Activated naive CD8-positive, alpha-beta T cell (primary cell): ENCODE measurements around the gene GRM8.
"Not testable (repeated sequence)": the region's sequence is repeated elsewhere in the genome, so short reads cannot be mapped to it uniquely, and the experiment has no call there.

Source experiments
- H3K27ac Mint-ChIP-seq: one replicate; pipeline ENCODE4 v1.8.0; 2021; ENCODE audit warnings: mixed read lengths
- H3K27me3 Mint-ChIP-seq: one replicate; pipeline ENCODE4 v1.8.0; 2021; ENCODE audit warnings: mixed read lengths
- H3K36me3 Mint-ChIP-seq: one replicate; pipeline ENCODE4 v1.8.0; 2021; ENCODE audit warnings: mixed read lengths
- H3K4me1 Mint-ChIP-seq: one replicate; pipeline ENCODE4 v1.8.0; 2021; ENCODE audit warnings: low read depth, mixed read lengths
- H3K4me3 Mint-ChIP-seq: one replicate; pipeline ENCODE4 v1.8.0; 2021; ENCODE audit warnings: mild to moderate bottlenecking, mixed read lengths
- H3K9me3 Mint-ChIP-seq: one replicate; pipeline ENCODE4 v1.8.0; 2021; ENCODE audit warnings: low read depth, mixed read lengths

The GRM8 gene

DNA sequence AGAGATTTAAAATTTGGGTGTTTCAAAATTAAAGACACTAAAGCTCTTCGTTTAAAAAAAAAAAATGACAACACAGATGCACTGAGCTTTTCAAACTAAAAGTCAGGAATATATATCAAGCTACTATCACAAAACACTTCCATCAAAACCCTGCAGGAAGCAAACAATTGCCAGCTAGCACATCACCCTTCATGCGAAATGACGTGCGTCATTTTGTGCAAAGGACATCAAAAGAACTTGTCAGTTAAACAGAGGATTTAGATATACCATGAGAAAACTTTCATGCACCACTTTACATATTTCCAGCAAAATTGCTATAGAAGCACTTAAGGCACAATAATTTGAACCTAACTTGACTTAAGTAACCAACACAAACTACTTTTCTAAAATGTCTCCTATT is 264.7 kb downstream of the GRM8 start:
- Mint-ChIP-seq H3K9me3 (no peaks in the 10 kb centered on the region), H3K4me3 (no peak overlapping the region), H3K36me3 (no peaks in the 10 kb centered on the region), H3K27me3 (peaks cover 3% of the 10 kb centered on the region), H3K27ac (no peak overlapping the region), H3K4me1 (no peaks in the 10 kb centered on the region)

DNA sequence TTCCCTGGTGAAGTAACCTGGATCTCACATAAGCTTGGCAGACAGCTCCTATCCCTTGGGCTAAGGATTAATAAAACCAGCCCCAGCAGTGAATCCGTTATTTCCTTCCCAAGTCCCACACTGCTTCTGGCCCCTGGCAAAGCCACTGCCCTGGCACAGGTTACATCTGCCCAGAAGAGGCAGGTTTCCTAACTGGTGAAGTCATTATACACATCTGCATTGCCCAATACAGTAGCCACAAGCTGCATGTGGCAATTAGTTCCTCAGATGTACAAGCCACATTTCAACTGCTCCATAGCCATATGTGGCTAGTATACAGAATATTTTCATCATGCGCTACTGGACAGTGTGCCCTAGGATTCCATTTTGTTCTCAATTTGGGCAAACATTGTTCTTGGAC is 273.0 kb downstream of the GRM8 start:
- Mint-ChIP-seq H3K36me3 (no peaks in the 10 kb centered on the region), H3K4me1 (no peaks in the 10 kb centered on the region), H3K4me3 (no peak overlapping the region), H3K27ac (no peak overlapping the region), H3K9me3 (no peaks in the 10 kb centered on the region), H3K27me3 (peaks cover 6% of the 10 kb centered on the region)

DNA sequence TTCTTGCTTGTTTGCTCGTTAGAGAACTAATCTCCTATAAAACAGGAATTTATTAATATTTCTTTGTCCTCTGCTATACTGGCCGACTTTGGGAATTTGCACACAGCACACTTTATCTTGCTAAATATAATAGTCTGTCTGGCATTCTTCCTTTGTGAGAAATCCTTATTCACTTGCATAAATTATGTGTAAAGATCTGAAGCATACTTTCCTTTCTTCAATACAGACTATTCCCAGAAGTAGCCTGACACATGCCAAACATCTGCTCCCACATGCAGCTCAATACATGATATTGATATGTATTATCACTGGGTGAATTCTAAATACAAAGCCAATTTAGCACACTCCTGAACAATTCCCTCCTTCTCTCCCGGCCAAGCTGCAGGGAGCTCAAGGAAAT is 273.9 kb downstream of the GRM8 start:
- no peak overlapping the region for H3K4me3 Mint-ChIP-seq
- H3K27ac Mint-ChIP-seq: no peak overlapping the region
- no peaks in the 10 kb centered on the region for H3K9me3 Mint-ChIP-seq
- no peaks in the 10 kb centered on the region for H3K36me3 Mint-ChIP-seq
- no peaks in the 10 kb centered on the region for H3K4me1 Mint-ChIP-seq
- peaks cover 7% of the 10 kb centered on the region for H3K27me3 Mint-ChIP-seq

DNA sequence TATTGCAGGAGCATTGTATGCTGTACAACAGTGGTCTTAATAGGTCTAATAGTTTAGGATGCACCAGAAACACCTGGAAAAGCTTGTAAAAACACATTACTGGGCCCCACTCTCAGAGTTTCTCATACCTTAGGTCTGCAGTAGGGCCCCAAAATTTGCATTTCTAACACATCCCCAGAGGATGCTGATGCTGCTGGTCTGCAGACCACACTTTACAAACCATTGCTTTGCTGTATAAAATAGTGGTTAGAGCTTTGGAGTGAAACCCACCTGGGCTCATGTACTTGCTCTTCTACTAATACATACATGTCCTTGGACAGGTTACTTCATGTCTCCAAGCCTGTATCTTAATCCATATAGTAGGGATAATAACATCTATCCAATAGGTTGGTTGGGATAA is 279.7 kb downstream of the GRM8 start:
- Mint-ChIP-seq H3K36me3 (no peaks in the 10 kb centered on the region), H3K27me3 (peaks cover 10% of the 10 kb centered on the region), H3K4me1 (no peaks in the 10 kb centered on the region), H3K9me3 (no peaks in the 10 kb centered on the region), H3K27ac (no peak overlapping the region), H3K4me3 (no peak overlapping the region)

DNA sequence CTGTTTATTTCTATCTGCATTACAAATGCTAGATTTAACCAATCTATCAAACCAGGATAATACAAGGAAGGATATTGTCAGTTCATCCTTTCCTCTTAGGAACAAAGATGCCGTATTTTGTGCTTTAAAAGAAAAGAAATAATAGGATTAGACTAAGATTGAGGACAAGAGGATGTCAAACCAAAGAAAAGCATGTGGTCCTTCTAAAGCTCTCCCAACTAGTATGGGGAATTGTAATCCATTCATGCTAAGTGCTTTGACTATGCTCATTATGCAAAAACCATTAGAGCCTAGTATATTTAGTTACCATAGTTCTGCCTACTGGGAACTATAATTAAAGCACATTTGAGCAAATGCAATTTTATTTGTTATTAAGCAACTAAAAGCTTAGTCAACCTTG is 280.2 kb downstream of the GRM8 start:
- H3K27ac Mint-ChIP-seq: no peak overlapping the region
- H3K4me1 Mint-ChIP-seq: no peaks in the 10 kb centered on the region
- no peaks in the 10 kb centered on the region for H3K36me3 Mint-ChIP-seq
- no peaks in the 10 kb centered on the region for H3K9me3 Mint-ChIP-seq
- peaks cover 10% of the 10 kb centered on the region for H3K27me3 Mint-ChIP-seq
- no peak overlapping the region for H3K4me3 Mint-ChIP-seq

DNA sequence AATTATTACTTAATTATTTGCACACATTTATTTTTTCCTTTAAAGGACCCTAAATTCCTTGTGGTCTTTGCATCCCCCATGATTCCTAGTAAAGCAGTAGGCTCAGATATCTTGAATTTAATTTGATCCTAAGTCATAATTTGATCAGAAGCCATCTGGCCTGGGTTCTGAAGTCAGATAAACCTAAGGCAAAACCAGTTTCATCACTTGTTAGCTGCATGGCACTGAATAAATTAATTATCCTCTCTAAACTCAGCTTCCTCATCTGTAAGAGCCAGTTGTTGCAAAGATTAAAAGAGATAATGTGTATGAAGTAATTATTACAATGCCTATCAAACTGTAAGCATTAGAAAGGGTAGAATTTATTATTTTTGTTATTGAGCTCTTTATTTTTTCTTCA is 293.1 kb downstream of the GRM8 start:
- H3K4me3 Mint-ChIP-seq: no peak overlapping the region
- H3K36me3 Mint-ChIP-seq: no peaks in the 10 kb centered on the region
- H3K27ac Mint-ChIP-seq: no peak overlapping the region
- H3K4me1 Mint-ChIP-seq: no peaks in the 10 kb centered on the region
- peaks cover 2% of the 10 kb centered on the region for H3K27me3 Mint-ChIP-seq
- no peaks in the 10 kb centered on the region for H3K9me3 Mint-ChIP-seq

DNA sequence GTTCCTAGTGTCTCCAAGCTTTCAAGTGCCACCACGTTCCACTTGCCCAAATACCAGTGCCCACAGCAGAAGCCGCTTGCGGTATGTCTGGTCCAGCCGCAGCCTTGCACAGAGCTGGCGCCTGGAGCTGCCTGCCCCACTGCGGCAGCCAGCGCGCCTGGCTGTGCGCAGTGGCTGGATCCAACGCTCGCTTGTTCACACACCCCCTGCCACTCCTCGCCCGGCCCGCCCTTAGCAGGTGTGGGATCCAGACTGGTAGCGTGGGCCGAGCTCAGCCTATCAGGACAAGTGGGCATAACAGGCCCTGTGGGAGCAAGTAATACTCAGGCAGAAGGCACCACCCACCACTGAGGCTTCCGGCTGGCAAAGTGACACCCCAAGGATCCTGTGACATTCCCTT is 294.4 kb downstream of the GRM8 start:
- Mint-ChIP-seq H3K4me3 (no peak overlapping the region), H3K36me3 (no peaks in the 10 kb centered on the region), H3K4me1 (no peaks in the 10 kb centered on the region), H3K27ac (no peak overlapping the region), H3K9me3 (no peaks in the 10 kb centered on the region), H3K27me3 (peaks cover 2% of the 10 kb centered on the region)

DNA sequence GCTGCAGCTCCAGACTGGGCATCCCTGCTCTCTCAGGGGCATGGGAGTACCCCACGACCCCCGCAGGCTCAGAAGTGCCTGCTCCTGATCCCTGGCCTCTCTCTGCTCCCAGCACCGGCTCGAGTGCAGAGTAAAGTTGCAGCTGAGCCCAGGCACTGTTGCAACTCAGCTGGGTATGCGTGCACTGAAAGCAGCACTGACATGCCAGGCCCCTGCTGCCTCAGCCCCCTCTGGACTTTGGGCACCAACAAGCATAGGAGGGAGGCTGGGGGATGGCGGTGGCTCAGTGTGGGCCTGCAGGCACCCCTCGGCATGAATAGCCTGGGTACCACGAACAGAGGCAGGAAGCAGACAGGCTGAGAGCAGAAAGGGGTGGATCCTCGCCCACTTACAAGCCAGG is 295.3 kb downstream of the GRM8 start:
- Mint-ChIP-seq H3K4me1 (no peaks in the 10 kb centered on the region), H3K9me3 (no peaks in the 10 kb centered on the region), H3K27ac (no peak overlapping the region), H3K27me3 (peaks cover 2% of the 10 kb centered on the region), H3K4me3 (no peak overlapping the region), H3K36me3 (no peaks in the 10 kb centered on the region)

DNA sequence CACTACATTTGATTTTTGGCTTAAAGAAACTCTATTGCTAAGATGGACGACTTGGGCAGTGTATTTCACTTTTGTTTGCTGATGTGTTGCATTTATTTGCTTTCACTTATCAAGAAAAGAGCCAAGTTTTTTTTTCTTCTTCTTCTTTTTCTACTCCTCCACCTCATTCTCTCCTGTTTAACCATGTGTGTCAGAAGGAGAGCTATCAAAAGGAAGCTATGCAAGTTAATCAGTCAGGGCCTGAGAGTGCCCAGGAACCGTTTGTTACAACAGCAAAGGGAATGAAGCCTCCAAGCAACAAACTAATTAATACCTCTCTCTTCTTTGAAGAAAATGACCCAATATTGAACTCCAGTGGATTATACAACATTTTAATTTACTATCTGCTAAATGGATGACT is 299.3 kb downstream of the GRM8 start:
- H3K4me1 Mint-ChIP-seq: no peaks in the 10 kb centered on the region
- no peaks in the 10 kb centered on the region for H3K36me3 Mint-ChIP-seq
- H3K9me3 Mint-ChIP-seq: no peaks in the 10 kb centered on the region
- H3K4me3 Mint-ChIP-seq: no peak overlapping the region
- no peak overlapping the region for H3K27ac Mint-ChIP-seq
- no peaks in the 10 kb centered on the region for H3K27me3 Mint-ChIP-seq

DNA sequence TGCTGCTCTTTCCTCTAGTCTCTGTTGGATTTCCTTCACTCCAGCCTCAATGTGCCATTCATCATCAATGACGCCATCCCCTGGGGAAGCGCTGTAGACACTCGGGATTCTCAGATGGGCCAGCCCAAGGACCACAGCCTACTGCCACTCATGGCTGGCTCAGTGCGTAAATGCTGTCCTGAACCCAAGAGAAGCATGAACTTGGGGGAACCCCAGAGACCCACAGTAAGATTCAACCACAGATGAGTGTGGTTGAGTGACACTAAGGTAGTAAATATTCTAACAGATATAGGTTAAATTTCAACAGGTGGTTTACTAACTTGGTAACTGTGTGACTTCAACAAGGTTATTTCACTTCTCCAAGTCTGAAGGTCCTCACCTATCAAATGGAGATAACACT is 304.1 kb downstream of the GRM8 start:
- no peak overlapping the region for H3K27ac Mint-ChIP-seq
- H3K4me3 Mint-ChIP-seq: no peak overlapping the region
- H3K4me1 Mint-ChIP-seq: no peaks in the 10 kb centered on the region
- peaks cover 5% of the 10 kb centered on the region for H3K27me3 Mint-ChIP-seq
- no peaks in the 10 kb centered on the region for H3K36me3 Mint-ChIP-seq
- H3K9me3 Mint-ChIP-seq: no peaks in the 10 kb centered on the region

DNA sequence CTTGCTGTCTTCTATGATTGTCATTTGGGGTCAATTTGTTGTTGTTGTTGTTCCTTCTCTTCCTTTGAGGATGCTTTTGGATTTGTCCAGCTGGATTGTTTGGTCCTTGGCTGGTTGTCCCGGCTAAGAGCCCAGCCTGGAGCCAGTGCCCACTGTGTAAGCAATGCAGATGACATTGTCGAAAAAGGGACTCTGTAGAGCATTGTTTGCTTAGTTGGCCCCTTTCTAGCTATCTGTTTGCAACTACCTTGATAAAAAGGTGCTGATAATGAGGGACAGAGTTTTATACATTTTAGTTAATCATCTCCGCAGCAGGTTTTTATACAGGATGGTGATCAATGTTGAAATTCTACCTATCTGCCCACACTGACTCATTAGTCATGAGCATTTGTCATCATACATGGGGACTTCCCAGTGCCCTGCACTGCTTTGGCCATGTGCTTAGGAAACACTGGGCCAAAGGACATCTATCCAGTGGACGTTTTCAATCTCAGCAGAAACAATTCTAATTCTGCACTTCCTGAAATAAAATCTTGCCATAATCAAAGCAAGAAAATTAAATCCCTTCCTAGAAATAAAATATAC is 311.9 kb downstream of the GRM8 start:
- Mint-ChIP-seq H3K4me3 (no peak overlapping the region), H3K27ac (no peak overlapping the region), H3K27me3 (peaks cover 5% of the 10 kb centered on the region), H3K9me3 (no peaks in the 10 kb centered on the region), H3K36me3 (no peaks in the 10 kb centered on the region), H3K4me1 (no peaks in the 10 kb centered on the region)

DNA sequence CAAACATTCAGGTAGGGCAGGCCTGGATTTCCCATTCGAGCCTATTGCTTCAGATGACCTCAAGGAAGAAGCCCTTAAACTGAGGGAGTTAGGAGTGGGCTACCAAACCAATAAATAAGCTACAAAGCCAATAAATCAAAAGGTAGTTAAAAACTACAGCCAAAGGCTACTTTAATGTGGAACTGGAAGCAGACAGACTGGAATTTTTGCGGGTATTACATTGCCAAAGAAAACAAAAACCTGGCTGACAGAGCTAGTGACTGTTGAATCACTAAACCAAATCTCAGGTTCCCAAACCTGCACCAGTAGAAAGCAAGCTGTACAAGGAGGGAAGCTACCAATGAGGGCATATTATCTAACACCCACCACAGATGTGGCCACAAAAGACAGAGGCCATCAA is 315.6 kb downstream of the GRM8 start:
- no peak overlapping the region for H3K27ac Mint-ChIP-seq
- no peaks in the 10 kb centered on the region for H3K4me1 Mint-ChIP-seq
- no peak overlapping the region for H3K4me3 Mint-ChIP-seq
- no peaks in the 10 kb centered on the region for H3K36me3 Mint-ChIP-seq
- H3K27me3 Mint-ChIP-seq: peaks cover 5% of the 10 kb centered on the region
- no peaks in the 10 kb centered on the region for H3K9me3 Mint-ChIP-seq

DNA sequence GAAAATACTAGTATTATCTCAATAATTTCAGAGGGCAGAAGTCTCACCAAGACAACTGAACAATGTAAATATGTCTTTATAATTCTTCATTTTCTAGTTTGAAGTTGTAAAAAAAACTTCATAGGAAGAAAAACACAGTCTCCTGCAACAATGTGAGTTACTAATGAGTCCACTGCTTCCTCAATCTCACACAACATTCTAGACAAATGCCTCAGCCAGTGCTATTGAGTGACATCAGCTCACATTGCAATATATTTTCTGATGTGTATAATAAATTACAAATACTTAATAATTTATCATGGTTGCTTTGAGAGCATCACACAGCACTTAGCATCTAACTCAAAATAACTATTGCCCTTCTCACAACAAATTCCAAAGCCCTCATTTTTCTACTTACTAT is 321.2 kb downstream of the GRM8 start:
- Mint-ChIP-seq H3K4me1 (no peaks in the 10 kb centered on the region), H3K27me3 (peaks cover 9% of the 10 kb centered on the region), H3K36me3 (no peaks in the 10 kb centered on the region), H3K27ac (no peak overlapping the region), H3K9me3 (no peaks in the 10 kb centered on the region), H3K4me3 (no peak overlapping the region)

DNA sequence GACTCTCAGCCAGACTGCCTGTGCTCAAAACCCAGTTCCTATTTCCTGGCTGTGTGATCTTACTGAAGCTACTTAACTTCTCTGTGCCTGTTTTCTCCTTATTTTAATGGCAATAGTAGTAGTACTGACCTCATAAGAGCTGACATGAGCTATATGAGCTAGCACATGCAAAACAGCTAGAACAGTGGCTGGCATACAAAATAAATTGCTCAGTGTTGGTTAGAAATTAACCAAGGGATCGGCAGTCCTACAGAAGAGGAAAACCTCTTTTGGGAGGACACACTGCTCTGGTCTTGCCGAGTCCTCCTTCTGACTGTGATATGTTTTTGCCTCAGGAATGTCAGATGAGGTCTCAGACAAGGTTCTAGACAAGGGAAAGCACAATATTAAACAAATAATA is 322.6 kb downstream of the GRM8 start:
- Mint-ChIP-seq H3K4me3 (no peak overlapping the region), H3K36me3 (no peaks in the 10 kb centered on the region), H3K27ac (no peak overlapping the region), H3K9me3 (no peaks in the 10 kb centered on the region), H3K27me3 (peaks cover 13% of the 10 kb centered on the region), H3K4me1 (no peaks in the 10 kb centered on the region)

DNA sequence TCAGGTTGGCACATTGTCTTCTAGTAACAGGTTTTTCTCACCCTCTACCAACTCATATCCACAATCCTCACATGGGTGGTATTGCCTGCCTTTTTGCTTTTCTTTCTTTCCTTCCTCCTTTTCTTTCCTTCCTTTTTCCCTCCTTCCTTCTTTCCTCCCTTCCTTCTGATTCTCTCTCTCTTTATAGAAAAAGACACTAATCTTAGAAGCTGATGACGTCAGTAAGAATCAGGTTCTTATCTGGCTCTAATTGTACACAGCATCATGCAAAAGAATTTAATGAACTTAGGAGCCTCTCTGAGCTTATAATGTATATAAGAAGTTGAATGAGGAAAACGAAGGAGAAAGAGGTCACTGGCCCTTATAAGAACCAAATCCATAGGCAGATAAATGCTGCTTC is 328.3 kb downstream of the GRM8 start:
- H3K27me3 Mint-ChIP-seq: peaks cover 19% of the 10 kb centered on the region
- H3K4me3 Mint-ChIP-seq: no peak overlapping the region
- no peaks in the 10 kb centered on the region for H3K36me3 Mint-ChIP-seq
- no peak overlapping the region for H3K27ac Mint-ChIP-seq
- H3K9me3 Mint-ChIP-seq: no peaks in the 10 kb centered on the region
- no peaks in the 10 kb centered on the region for H3K4me1 Mint-ChIP-seq

DNA sequence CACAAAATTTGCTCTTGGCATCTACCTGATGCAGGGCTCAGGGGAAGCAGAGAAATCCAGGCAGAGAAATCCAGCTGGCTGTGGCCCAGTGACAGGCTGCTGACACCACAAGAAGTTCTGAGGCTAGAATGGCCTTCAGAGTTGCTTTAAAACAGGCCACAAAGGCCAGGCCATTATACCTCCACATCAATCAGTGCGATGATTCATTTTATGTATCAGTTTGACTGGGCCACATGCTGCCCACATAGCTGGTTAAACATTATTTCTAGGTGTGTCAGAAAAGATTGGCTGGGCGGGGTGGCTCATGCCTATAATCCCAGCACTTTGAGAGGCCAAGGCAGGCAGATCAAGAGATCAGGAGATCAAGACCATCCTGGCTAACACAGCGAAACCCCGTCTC is 341.1 kb downstream of the GRM8 start:
- not testable (repeated sequence) for H3K27ac Mint-ChIP-seq, H3K36me3 Mint-ChIP-seq, H3K4me3 Mint-ChIP-seq, H3K9me3 Mint-ChIP-seq, H3K27me3 Mint-ChIP-seq, H3K4me1 Mint-ChIP-seq

DNA sequence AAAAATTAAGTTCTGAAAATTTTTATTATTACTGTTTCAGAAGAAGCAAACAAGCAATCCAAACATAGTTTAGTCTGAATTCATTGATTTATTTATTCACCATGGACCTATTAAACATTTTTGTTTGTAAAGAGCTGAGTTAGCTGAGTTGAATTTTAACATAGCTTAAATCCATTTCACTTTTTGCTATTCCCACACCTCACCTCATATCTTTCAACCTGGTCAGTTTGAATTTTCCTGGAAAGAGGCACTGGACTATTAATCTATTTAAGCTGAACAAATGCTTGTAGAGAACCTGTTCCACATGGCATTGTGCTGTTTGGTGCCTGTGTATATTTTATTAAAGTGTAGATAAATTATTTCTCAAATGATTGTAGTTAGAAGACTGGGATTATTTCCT is 344.2 kb downstream of the GRM8 start:
- H3K27ac Mint-ChIP-seq, H3K4me3 Mint-ChIP-seq, H3K36me3 Mint-ChIP-seq, H3K9me3 Mint-ChIP-seq, H3K4me1 Mint-ChIP-seq, H3K27me3 Mint-ChIP-seq: not testable (repeated sequence)
